Measurements from ENCODE around the gene RIMS4. TPM values are rescaled to one million over a fixed set of nuclear protein-coding genes. Genes with fewer than 3 reads are reported as not detected.
"Not testable (repeated sequence)": the region's sequence is repeated elsewhere in the genome, so short reads cannot be mapped to it uniquely, and the experiment has no call there.

The RIMS4 gene
- polyA plus RNA-seq, 3 donors = 0.03 to 1.8 (median 0.19) TPM

DNA sequence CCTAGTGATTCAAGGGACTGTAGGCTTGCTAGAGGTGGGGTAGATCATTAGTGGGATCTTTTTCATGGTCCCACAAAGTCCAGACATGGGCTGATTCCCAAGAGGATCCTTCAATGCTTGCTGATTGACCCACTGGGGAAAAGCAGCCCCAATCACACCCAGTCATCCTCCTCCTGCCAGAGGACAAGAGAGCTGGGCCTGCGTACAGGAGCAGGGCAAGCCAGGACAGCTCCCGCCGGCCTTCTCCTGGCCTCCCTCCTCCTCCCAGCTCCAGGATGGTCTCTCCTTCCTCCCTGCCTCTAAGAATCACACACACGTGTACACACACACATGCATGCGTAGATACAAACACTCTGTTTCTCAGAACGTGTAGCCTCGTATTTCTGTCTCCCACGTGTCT is 37.7 kb downstream of the RIMS4 start:
- 51 to 80% (median 53%) methylated on average over 8 of the region's 8 CpGs for WGBS, 3 donors
- H3K27ac ChIP-seq (ENCODE audit: low read depth, low read length) = no peak overlapping the region

DNA sequence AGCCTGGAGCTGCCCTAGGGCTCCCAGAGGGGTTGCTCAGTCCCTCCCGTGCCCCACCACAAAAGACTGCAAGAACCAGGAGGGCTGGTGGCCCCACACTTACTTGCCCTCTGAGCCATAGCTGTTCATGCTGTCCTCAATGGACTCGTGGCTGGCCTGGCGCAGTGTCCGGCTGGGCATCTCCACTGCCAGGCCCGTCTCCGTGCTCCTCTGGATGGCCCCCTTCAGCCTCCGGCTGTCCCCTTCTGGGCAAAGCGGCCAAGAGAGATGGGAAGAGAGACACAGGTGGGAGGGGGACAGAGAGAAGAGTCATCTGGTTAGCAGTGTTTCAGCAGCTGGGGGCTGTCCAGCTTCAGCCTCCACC is 39.2 kb downstream of the RIMS4 start:
- 83 to 85% (median 85%) methylated on average over 7 to 8 of the region's 8 CpGs for WGBS, 3 donors

DNA sequence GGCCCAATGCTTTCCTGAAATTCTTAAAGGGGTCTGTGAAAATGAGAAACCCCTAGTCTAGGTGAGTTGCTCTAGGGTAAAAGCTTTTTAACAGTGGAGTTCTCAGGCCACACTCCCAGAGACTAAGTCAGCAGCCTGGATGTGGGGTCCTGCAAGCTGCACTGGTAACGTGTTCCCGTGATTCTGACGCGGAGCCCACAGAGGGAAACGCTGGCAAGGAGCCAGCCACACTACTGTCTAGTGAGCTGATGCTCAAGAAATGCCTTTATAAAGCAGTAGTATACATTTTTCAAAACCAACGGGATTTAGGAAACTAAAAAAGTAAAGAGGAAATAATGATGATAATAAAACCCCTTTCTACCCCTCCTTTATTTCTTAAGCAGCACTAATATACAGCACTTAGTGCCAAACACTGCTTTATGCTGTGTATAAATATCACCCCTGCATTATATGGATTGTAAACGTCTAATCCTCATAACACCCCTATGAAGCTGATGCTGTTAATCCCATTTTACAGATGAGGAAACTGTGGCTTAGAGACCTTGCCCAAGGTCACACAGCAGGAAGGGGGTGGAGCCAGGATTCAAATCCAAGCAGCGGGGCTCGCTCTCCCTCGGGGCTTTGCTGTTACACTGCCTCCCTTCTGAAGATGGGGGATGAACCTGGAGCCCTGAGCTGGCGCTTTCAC is 39.7 kb downstream of the RIMS4 start:
- WGBS, 3 donors = 52 to 59% (median 59%) methylated on average over 11 of the region's 11 CpGs
- no peak overlapping the region for H3K27ac ChIP-seq (ENCODE audit: low read depth, low read length)

More for the DNA sequence above, 39.2 kb downstream of the RIMS4 start:
- no peak overlapping the region for H3K27ac ChIP-seq (ENCODE audit: low read depth, low read length)

DNA sequence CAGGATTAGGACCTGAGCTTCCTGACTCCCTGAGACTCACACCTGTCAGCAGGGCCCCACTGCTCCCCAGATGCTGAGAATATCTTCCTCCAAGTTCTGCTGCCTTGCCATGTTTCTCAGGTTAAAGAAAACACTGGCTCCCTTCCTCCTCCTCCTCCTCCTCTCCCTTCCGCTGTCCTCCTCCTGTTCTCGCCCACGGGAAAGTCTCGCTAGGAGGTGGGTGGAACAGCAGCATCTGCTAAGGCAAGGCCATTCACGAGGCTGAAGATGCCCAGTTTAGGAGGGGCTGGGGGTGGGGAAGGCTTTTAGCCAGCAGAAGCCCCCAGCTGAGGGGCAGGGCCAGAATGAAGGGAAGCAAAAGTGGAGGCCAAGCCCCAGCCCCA is 40.9 kb downstream of the RIMS4 start:
- 33 to 52% (median 52%) methylated on average over 5 of the region's 5 CpGs for WGBS, 3 donors

DNA sequence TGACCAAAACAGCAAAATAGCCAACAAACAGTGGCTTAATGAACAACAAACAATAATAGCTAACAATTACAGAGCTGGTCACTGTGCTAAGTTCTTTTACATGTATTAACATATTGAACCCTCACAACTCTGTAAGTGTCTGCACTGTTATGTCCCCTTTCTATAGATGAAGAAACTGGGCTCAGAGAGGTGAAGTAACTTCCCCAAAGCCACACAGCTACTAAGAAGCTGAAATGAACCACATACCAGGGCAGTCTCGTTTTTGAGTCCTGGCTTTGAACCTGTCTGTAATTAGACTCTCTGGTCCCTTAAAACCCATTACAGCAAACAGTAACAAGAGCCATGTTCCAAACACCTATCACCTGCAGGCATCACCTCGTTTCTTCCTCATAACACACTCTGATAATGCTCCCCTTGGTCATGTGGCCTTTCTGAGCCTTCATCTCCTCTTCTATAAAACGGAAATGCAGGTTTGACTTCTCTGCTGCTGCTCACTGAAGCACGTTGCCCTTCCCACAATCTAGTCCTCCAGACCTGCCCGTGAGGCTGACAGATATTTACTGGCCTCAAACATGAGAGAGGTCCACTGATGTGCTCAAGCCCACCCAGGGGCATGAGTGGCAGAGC is 41.4 kb downstream of the RIMS4 start:
- WGBS, 3 donors = 48 to 56% (median 49%) methylated on average over 5 of the region's 5 CpGs
- no peak overlapping the region for H3K27ac ChIP-seq (ENCODE audit: low read depth, low read length)

More for the DNA sequence above, 40.9 kb downstream of the RIMS4 start:
- H3K27ac ChIP-seq (ENCODE audit: low read depth, low read length) = no peak overlapping the region

DNA sequence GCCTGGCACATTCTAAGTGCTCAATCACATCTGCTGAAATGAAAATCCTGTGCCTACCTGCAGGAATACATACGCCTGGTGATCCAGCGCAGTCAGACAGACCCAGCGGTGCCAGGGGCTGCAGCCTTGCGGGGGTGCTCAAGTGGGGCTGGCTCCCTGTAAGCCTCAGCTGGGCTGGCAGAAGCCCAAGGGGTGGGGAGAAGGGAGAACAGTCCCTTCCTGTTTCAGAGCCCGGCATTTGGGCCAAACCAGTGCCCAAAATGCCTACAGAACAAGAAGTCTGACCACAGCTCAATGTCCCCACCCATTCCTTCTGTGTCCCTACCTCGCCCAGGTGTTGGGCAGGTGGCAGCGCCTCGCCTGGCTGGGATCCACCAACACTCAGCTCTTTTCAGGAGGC is 42.1 kb downstream of the RIMS4 start:
- WGBS, 3 donors = 73 to 82% (median 73%) methylated on average over 7 to 8 of the region's 8 CpGs

DNA sequence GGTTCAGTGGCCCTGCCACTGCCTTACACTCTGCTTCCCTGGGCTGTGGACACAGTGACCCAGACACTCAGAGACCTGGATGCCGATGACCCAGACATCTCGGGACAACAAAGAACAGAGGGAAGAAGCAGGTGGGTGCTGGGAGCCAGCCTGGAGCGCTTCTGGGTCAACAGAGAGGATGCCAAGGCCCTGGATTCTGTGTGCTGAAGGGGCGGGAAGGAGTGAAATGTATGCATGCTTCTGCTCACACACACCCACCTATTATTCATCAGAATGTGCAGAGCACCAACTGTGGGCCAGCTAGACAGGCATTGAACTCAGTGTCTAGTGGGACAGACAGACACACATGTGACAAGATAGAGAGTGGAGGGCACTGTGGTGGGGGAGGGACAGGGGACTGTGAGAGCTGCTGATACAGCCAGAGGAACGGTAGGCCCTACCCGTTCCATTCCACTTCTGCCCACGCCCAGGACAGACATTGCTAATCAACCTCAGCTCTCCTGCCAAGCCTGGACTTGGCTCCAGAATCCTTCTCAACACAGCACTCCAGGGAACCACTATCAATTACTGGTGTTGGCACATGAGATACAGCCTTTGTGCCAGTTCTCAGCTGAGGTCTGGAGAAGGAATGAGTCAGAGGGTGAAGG is 44.5 kb downstream of the RIMS4 start:
- no peak overlapping the region for H3K27ac ChIP-seq (ENCODE audit: low read depth, low read length)
- 48 to 66% (median 64%) methylated on average over 7 of the region's 7 CpGs for WGBS, 3 donors

More for the DNA sequence above, 42.1 kb downstream of the RIMS4 start:
- H3K27ac ChIP-seq (ENCODE audit: low read depth, low read length) = no peak overlapping the region

DNA sequence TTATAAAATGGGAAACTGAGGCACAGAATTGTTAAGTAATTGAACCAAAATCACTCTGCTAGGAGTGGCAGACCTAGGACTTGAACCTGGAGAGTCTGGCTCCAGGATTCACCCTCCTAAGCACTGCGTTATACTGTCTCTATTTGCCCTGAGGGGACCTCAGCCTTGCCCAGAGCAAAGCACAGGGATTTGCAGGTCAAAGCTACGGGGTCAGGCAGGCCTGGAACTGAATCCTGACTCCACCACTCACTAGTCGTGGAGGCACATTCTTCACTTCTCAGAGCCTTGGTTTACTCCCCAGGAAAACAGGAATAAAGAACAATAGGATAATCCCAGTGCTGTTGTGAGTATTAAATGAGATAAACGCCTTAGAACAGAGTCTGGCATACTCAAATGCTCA is 45.3 kb downstream of the RIMS4 start:
- WGBS, 3 donors = 48 to 68% (median 67%) methylated on average over 4 of the region's 4 CpGs
- H3K27ac ChIP-seq (ENCODE audit: low read depth, low read length) = no peak overlapping the region

DNA sequence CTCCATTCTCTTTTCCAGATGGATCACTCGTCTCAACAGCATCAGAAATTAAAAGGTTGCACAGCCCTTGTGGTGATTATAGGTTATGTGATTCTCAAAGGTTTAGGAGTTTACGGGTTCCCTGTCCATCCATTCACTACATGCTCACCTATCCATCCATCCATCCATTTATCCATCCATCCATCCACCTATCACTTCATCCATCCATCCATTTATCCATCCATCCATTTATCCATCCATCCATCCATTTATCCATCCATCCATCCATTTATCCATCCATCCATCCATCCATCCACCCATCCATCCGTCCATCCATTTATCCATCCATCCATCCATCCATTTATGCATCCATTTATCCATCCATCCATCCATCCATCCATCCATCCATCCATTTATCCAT is 46.5 kb downstream of the RIMS4 start:
- WGBS, 3 donors = 74 to 90% (median 89%) methylated on average over 3 of the region's 3 CpGs
- not testable (repeated sequence) for H3K27ac ChIP-seq (ENCODE audit: low read depth, low read length)

DNA sequence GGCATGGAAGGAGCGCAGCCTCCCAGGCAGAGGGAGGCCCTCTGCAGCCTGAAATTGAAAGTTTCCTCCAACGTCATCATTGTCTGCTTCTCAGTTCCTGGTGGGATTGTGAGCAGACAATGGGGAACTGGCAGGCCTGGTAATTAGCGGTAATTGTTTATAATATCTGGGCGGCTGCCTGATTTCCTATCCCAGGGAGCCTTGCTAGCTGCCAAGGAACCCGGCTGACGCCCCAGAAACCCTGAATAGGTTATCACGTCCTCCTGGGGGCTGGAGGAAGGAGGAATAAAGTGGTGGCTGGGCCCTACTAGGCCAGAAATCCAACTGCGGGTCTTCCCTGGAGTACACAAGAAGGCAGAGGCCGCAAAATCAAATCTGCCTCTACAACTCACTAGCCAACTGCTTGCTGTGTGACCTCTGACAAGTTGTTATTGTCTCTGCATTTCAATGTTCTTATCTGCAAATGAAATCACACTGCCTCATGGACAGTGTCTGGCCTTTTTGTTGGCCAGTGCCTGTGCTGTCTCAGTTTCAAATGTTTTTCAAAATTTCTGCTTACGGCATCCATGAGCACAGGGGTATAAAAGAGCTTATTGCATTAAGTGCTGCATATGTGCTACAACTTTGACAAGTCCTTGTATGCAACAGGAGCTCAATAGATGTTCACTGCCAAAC is 47.7 kb downstream of the RIMS4 start:
- H3K27ac ChIP-seq (ENCODE audit: low read depth, low read length) = no peak overlapping the region
- WGBS, 3 donors = 52 to 61% (median 60%) methylated on average over 10 of the region's 10 CpGs

DNA sequence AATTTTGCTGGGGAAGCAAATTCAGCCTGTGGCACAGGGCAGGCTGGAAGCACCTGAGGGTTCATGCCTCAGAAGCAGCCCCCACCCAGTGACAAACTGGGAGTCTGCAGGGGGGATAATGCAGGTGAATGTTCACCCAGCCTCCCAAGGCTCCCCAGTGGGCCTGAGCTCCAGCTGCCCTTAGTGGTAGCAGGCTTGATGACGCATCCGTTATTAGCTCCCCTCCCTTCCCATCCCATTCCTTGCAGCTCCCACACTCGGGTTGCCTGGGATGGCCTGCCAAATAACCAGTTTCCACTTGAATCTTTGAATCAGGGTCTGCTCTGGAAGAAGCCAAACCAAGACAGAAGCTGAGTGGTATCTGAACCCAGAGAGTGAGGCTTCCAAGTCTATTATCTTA is 48.9 kb downstream of the RIMS4 start:
- no peak overlapping the region for H3K27ac ChIP-seq (ENCODE audit: low read depth, low read length)
- 43 to 53% (median 52%) methylated on average over 3 of the region's 3 CpGs for WGBS, 3 donors

DNA sequence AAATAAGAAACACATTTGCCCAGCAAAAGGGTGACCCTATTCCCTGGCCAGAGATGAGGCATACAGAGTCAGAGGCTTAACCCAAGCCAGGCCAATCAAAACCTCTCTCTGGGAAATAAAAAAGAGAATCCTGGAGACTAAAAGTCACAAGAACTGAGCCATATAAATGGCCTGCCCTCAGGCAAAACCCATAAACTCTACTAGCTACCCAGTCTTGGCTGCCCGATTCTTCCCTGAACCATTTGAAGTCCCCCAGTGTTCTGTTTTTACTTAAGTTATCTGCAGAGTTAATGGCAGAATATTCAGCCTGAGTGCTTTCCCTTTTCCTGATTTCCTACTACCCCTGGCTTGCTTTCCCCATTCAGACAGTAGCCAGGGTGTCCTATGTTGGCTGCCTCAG is 50.8 kb downstream of the RIMS4 start:
- WGBS, 3 donors = 86 to 91% (median 90%) methylated on average over 1 of the region's 1 CpG
- H3K27ac ChIP-seq (ENCODE audit: low read depth, low read length) = no peak overlapping the region

DNA sequence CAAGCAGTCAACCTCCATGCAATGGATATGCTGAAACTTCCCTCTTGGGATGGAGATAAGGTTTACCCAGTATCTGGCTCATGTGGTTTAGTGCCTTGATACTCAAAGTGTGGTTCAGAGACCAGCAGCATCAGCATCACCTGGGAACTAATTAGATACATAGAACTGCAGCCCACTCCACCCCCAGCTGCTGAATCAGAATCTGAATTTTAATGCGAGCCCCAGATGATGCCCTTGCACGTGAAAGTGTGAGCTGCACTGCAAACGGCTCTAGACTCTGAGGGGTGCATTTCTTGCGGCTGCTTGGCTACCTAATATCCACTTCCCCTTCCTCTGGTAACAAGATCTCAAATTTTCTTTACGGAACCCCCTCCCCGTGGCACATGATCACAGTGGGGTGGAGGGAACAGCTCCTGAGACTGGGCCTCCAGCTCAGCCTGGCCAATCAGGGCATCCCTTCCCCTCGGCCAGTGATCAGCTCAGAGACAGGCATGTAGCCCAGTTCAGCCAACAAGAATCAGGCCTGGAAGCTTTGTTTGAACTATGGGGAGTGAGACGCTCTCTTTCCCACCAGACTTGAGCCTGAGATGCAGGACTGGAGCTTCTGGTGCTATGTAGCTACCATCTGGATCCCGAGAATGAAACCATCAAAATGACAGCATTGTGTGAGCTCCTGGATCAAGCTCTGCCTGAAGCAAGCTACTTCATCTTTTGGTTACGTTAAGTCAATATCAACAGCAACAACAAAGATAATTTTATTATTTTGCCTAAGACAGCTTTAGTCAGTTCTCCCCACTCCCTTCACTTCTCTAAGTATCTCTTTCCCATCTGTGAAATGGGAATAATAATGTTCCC is 51.9 kb downstream of the RIMS4 start:
- H3K27ac ChIP-seq (ENCODE audit: low read depth, low read length) = no peak overlapping the region
- 53 to 59% (median 53%) methylated on average over 10 of the region's 10 CpGs for WGBS, 3 donors

DNA sequence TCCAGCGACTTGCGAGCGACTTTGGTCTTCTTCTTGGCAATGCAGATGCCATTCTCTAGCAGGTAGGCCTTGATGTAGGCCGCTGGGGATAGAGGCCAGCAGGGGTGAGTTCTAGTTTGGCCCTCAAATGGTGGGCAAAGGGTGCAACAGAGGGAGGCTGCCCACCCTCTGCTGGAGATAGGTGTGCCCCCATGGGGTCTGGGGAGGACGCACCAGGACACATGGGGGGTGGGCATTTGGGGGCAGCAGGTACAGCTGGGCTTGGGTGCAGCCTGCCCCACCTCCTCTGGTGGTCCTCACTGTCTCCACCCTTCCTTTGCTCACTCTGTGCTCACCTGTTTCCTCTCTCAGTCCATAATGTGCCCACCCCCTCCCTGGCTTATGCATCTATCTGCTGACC is 53.4 kb downstream of the RIMS4 start:
- 68 to 94% (median 94%) methylated on average over 5 of the region's 5 CpGs for WGBS, 3 donors
- no peak overlapping the region for H3K27ac ChIP-seq (ENCODE audit: low read depth, low read length)

DNA sequence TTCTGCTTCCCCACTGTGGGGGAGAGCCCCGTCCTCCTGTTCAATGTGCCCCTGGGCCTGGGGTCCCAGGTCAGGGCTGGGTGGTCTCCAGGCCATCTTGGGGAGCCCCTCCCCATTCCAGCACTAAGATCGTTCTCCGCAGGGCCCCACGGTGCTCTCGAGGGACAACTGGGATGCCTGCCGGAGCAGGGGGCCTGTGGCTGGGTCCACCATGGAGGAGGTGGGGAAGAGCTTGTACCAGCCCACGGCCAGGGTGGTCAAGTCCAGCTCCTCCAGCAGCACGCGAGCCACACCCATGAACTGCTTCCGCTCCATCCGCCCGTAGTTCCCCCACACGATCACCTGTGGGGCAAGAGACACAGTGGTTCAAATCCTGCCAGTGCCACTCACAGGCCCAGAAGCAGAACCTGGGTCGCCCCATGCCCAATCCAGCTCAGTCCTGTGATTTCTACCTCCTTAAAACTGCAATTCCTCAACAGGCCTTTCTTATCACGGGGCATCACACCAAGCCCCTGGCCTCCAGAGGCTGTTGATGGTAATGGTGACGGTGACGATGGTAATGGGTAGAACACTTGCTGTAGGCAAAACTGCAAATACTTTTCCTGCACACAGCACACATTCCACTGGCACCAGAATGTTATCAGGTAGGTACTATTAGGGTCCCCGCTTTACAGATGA is 54.2 kb downstream of the RIMS4 start:
- 86 to 91% (median 89%) methylated on average over 17 to 18 of the region's 18 CpGs for WGBS, 3 donors
- H3K27ac ChIP-seq (ENCODE audit: low read depth, low read length) = no peak overlapping the region

DNA sequence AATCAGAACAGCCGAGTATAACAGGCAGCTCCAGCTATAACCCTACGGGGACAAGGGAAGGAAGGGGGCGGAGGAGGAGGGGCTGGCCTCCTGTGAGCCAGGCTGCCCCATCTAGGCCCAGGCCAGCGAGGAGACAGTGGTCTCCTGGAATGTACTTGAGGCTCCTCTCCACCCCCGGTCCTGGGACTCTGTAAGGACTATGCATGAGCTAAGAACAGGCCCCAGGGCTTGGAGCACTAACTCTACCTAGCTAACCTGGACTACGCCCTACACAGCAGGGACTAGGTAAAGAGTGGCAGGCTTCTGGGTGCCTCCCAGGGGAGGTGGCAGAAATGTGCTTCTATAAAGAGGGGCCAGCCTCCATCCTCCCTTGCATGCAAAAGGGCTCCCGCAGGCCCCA is 55.8 kb downstream of the RIMS4 start:
- WGBS, 3 donors = 65 to 73% (median 68%) methylated on average over 7 of the region's 7 CpGs
- H3K27ac ChIP-seq (ENCODE audit: low read depth, low read length) = no peak overlapping the region

DNA sequence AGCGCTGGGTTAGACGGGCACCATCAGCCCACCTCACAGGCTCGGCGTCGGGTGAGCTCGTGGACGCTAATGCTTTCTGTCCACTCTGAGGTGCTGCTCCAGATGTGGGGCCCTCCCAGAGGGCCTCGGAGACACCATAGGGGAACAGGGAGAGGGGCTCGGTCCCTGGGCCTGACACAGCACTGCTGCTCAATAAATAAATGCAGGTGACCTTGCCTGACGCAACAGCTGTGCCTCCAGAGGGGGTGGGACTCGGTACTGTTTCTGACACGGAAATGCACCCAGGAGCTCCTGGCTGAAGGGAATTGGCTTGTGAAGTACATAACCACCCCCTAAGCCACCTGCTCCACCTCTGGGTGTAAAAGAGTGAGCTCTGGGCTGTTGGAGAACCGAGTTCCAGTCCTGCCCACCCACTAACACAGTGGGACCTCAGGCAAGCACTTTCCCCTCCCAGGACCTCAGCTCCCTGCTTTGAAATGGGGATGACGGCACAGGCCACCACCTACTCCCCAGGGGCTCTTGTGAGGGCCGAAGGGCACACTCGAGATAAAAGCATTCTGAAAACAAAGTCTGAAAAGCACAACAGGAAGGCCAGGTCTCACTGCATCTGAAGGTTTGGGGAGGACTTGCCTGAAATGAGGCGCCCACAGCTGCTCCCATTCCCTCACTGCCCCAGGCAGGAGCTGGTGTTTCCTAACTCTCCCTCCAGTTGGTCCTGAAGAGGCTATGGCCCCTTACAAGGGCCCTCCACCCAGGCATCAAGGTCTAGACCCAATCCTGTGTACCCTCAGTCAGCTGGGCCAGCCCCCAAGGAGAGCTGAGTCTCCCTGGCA is 58.0 kb downstream of the RIMS4 start:
- WGBS, 3 donors = 63 to 71% (median 70%) methylated on average over 17 of the region's 17 CpGs
- no peak overlapping the region for H3K27ac ChIP-seq (ENCODE audit: low read depth, low read length)

Data from adipose tissue (tissue), 3 donors.